H1 (cell line): ENCODE measurements around the gene FN3KRP. TPM values are rescaled to one million over a fixed set of nuclear protein-coding genes. Genes with fewer than 3 reads are reported as not detected.

Source experiments
- BRCA1 ChIP-seq: IDR thresholded peaks from 2 replicates; pipeline ENCODE4 v1.6.1; 2012; ENCODE audit warnings: low read depth, low read length, improper control_type of control experiment
- CBX8 ChIP-seq: fragments of 300-800, 300-1000 bp; sonication (generic); IDR thresholded peaks from 2 replicates; pipeline ENCODE4 v1.7.1; 2016; ENCODE audit warnings: low read depth, low read length, borderline replicate concordance
- CHD1 ChIP-seq: IDR thresholded peaks from 2 replicates; pipeline ENCODE4 v1.6.1; 2012; ENCODE audit warnings: low read depth, low read length, improper control_type of control experiment
- EGR1 ChIP-seq: IDR thresholded peaks from 2 replicates; pipeline ENCODE4 v1.6.1; 2011; ENCODE audit warnings: low read depth, low read length, borderline replicate concordance
- JUND ChIP-seq: IDR thresholded peaks from 2 replicates; pipeline ENCODE4 v1.6.1; 2011; ENCODE audit warnings: mild to moderate bottlenecking, improper control_type of control experiment, low read length
- KDM1A ChIP-seq: fragments of 200-600, 300-600 bp; sonication (generic); IDR thresholded peaks from 2 replicates; pipeline ENCODE4 v1.7.1; 2016; ENCODE audit warnings: mild to moderate bottlenecking, low read length, borderline replicate concordance
- KDM5A ChIP-seq: fragments of 200-600 bp; IDR thresholded peaks from 2 replicates; pipeline ENCODE4 v1.7.1; 2012; ENCODE audit warnings: mild to moderate bottlenecking, low read length, inconsistent platforms, mixed read lengths
- NANOG ChIP-seq: IDR thresholded peaks from 2 replicates; pipeline ENCODE4 v1.6.1; 2011; ENCODE audit warnings: low read length, low read depth, mild to moderate bottlenecking, inconsistent platforms; ENCODE audit not compliant: insufficient read depth, poor library complexity, severe bottlenecking
- SP1 ChIP-seq: IDR thresholded peaks from 2 replicates; pipeline ENCODE4 v1.6.1; 2011; ENCODE audit warnings: low read depth, low read length
- TAF7 ChIP-seq: optimal IDR thresholded peaks from 2 replicates; pipeline ENCODE3; 2011; ENCODE audit warnings: low read depth, mild to moderate bottlenecking, inconsistent platforms, low read length, moderate library complexity, borderline replicate concordance
- TEAD4 ChIP-seq: IDR thresholded peaks from 2 replicates; pipeline ENCODE4 v1.6.1; 2012; ENCODE audit warnings: low read depth, low read length, inconsistent platforms, mixed read lengths
- polyA plus RNA-seq, 7 experiments: library from polyadenylated mRNA; depleted of rRNA in 3 of 7; stranded (reverse) in 5 of 7; unstranded in 2 of 7; fragments of >200 nt in 5 of 7; fragments of 200-250 nt in 2 of 7; gene quantifications; 1 replicate in 5 of 7; 2 replicates in 1 of 7; 4 replicates in 1 of 7; pipeline versions ENCODE4 v1.2.1 to v1.2.3, GENCODE V29; 2011 to 2013; ENCODE audit warnings: missing spikeins in 2 of 7, mixed read lengths in 2 of 7
- total RNA-seq: library from RNA; stranded (reverse); fragmentation: NEBNext Ultra II Directional; extraction: Animal tissue kit (Norgen Biotek cat#: 25700); gene quantifications from 2 replicates; pipeline ENCODE4 v1.2.1, GENCODE V29; 2021

FN3KRP gene
- total and polyA plus RNA-seq, 2 of the 8 experiments (the other 6 are each of a cell fraction or from before 2014, with no cell fraction given): 18.1 to 21.4 TPM

- TF ChIP-seq NANOG: no peak
- TF ChIP-seq EGR1: no peak
- TF ChIP-seq KDM5A: no peak
- no peak for TF ChIP-seq TAF7
- no peak for TF ChIP-seq CHD1
- TF ChIP-seq TEAD4: no peak
- no peak for TF ChIP-seq SP1
- TF ChIP-seq KDM1A: no peak
- no peak for TF ChIP-seq CBX8
- TF ChIP-seq BRCA1: no peak
- TF ChIP-seq JUND: no peak
Observed at GRCh38 chr17:82740906-82741759, 24.6 kb downstream of the FN3KRP start (continued).
